ENCODE data around the gene B9D1. TPM values are rescaled to one million over a fixed set of nuclear protein-coding genes. Genes with fewer than 3 reads are reported as not detected.
A peak's percentile ranks its signal among the peaks of the same experiment; 100 is the strongest.

B9D1 gene
- total and polyA plus RNA-seq, 9 of the 15 experiments (the other 6 are each of a cell fraction or from before 2014, with no cell fraction given): 8.9 to 28.0 (median 17.9) TPM

DNA sequence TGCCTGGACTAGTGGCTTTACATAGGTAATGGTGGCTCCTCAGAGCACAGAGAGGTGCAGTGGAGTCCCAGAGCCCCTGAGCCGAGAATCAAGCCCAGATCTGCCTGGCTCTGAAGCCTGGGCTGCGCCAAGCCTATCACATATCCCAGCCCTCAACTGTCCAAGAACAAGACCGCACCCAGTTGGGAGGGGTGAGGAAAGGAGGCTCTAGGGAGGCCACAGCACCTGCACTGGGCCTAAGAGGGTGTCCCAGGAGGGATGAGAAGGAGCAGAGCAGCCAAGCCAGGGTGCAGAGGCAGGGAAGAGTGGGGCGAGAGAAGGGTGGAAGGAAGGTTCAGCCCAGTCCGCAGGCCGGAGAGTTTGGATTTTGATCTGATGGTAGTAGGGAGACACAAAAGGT, 47.6 kb upstream of the B9D1 start:
- POLR2A ChIA-PET: no interaction called here
- BruUV-seq (replicated peaks): no TSS peak

GRCh38 chr17:19409509-19409908, 47.0 kb upstream of the B9D1 start:
- TF ChIP-seq EGR1 (conservative IDR thresholded peaks at IDR 0.05) (peak; percentile 32; the same call in 1 of the 2 replicates), ELK3 (CRISPR knock-in tag; IDR thresholded peaks at IDR 0.05) (no peak)
- H4K20me1 ChIP-seq (replicated peaks; ENCODE audit: control insufficient read depth, insufficient read depth, low read length): no peaks in the 10 kb centered on the region
- intact Hi-C loops (cut with micrococcal nuclease) (no loop called here), in situ Hi-C loops (cut with MboI) (no loop called here)
- FAIRE-seq (no peak), ATAC-seq (no peak), DNase-seq (ENCODE audit: extremely low read depth in 1 of 4, low spot score in 3 of 4) (no peak)
- POLR2A ChIA-PET: interaction anchor here (1.7 kb wide), 1 partner anchor 12 kb away, joined by 4 read pairs; no protein-coding TSS in a partner anchor
- CTCF ChIA-PET (ENCODE audit: low intra/inter-chr PET ratio): no interaction called here
- no peak overlapping the region for H3K9ac ChIP-seq (ENCODE audit: insufficient read depth in 1 of 2, low read depth in 2 of 2, low read length in 2 of 2)
- H3K27me3 ChIP-seq (ENCODE audit: control insufficient read depth in 2 of 2, insufficient read depth in 2 of 2, low read length in 2 of 2): peaks cover 4 to 46% of the 10 kb centered on the region in 2 experiments
- H3K4me1 ChIP-seq (replicated peaks in 1 of 2; ENCODE audit: control insufficient read depth in 2 of 2, insufficient read depth in 2 of 2, low read length in 2 of 2): no peaks in the 10 kb centered on the region; a peak in 1 of 5 replicates
- no TSS peak for BruUV-seq (replicated peaks)
- H3K9me1 ChIP-seq (ENCODE audit: control insufficient read depth, insufficient read depth, low read length): no peaks in the 10 kb centered on the region
- WGBS (ENCODE audit: insufficient coverage, low coverage, missing lambda C conversion rate): 0% methylated on average over 2 of the region's 3 CpGs
- H3K79me2 ChIP-seq (ENCODE audit: control insufficient read depth, insufficient read depth, low read length): no peaks in the 10 kb centered on the region
- H2AFZ ChIP-seq (ENCODE audit: low read depth, low read length): no peak overlapping the region
- H3K4me2 ChIP-seq (ENCODE audit: insufficient read depth, low read length): no peak overlapping the region
- H3K4me3 ChIP-seq: no peak overlapping the region
- no peak overlapping the region for H3K27ac ChIP-seq (ENCODE audit: extremely low read depth, low read depth, low read length)
- no peaks in the 10 kb centered on the region for H3K36me3 ChIP-seq (ENCODE audit: control insufficient read depth, insufficient read depth, low read length)
- H3K9me3 ChIP-seq (replicated peaks; ENCODE audit: control insufficient read depth, insufficient read depth, low read depth, low read length): no peaks in the 10 kb centered on the region

More for the DNA sequence above, 47.6 kb upstream of the B9D1 start:
- no peak for DNase-seq (ENCODE audit: extremely low read depth in 1 of 4, low spot score in 3 of 4)
- Histone ChIP-seq H3K4me3 (no peak overlapping the region), H3K27me3 (ENCODE audit: control insufficient read depth in 2 of 2, insufficient read depth in 2 of 2, low read length in 2 of 2) (peaks cover 4 to 52% of the 10 kb centered on the region in 2 experiments), H3K4me1 (replicated peaks in 1 of 2; ENCODE audit: control insufficient read depth in 2 of 2, insufficient read depth in 2 of 2, low read length in 2 of 2) (no peaks in the 10 kb centered on the region; a peak in 1 of 5 replicates), H3K9me3 (replicated peaks; ENCODE audit: control insufficient read depth, insufficient read depth, low read depth, low read length) (no peaks in the 10 kb centered on the region), H3K9me1 (ENCODE audit: control insufficient read depth, insufficient read depth, low read length) (no peaks in the 10 kb centered on the region), H4K20me1 (replicated peaks; ENCODE audit: control insufficient read depth, insufficient read depth, low read length) (no peaks in the 10 kb centered on the region), H2AFZ (ENCODE audit: low read depth, low read length) (no peak overlapping the region), H3K79me2 (ENCODE audit: control insufficient read depth, insufficient read depth, low read length) (no peaks in the 10 kb centered on the region), H3K36me3 (ENCODE audit: control insufficient read depth, insufficient read depth, low read length) (no peaks in the 10 kb centered on the region), H3K9ac (ENCODE audit: insufficient read depth in 1 of 2, low read depth in 2 of 2, low read length in 2 of 2) (no peak overlapping the region), H3K27ac (ENCODE audit: extremely low read depth, low read depth, low read length) (no peak overlapping the region), H3K4me2 (ENCODE audit: insufficient read depth, low read length) (no peak overlapping the region)
- in situ Hi-C loops (cut with MboI) (no loop called here), intact Hi-C loops (cut with micrococcal nuclease) (no loop called here)
- FAIRE-seq: no peak
- WGBS (ENCODE audit: insufficient coverage, low coverage, missing lambda C conversion rate): 0% methylated on average over 3 of the region's 6 CpGs
- peak; percentile 43; the same call in 1 of the 3 replicates for ATAC-seq
- TF ChIP-seq MAZ (CRISPR knock-in tag; conservative IDR thresholded peaks at IDR 0.05 in 1 of 2, IDR thresholded peaks at IDR 0.05 in 1 of 2) (no peak), L3MBTL2 (IDR thresholded peaks at IDR 0.05) (no peak), NCOA6 (IDR thresholded peaks at IDR 0.05) (no peak)
- CTCF ChIA-PET (ENCODE audit: low intra/inter-chr PET ratio): no interaction called here

Data from K562 (cell line).